K562 (cell line): ENCODE measurements around the gene LIMS2. TPM values are rescaled to one million over a fixed set of nuclear protein-coding genes. Genes with fewer than 3 reads are reported as not detected.

ENCODE experiments used
- ATF2 ChIP-seq: sonication (generic); formaldehyde crosslinking; IDR thresholded peaks from 2 replicates; pipeline ENCODE4 v1.8.1; 2022; ENCODE audit warnings: missing genetic modification reagents
- BCL6 ChIP-seq: fragments of 250-450 bp; sonication (Bioruptor Pico); IDR thresholded peaks from 2 replicates; pipeline ENCODE4 v1.4.0; 2020
- E2F6 ChIP-seq, 2 experiments: IDR thresholded peaks; 2 replicates each; pipeline ENCODE4 v1.6.1; 2011; ENCODE audit warnings: borderline replicate concordance in 1 of 2, control low read depth in 1 of 2, low read depth in 1 of 2, low read length in 1 of 2, mild to moderate bottlenecking in 1 of 2, mixed read lengths in 1 of 2, moderate library complexity in 1 of 2; ENCODE audit not compliant: insufficient read depth in 1 of 2, insufficient read length in 1 of 2, poor library complexity in 1 of 2, severe bottlenecking in 1 of 2; ENCODE audit errors: extremely low read depth in 1 of 2
- FOS ChIP-seq: IDR thresholded peaks from 3 replicates; pipeline ENCODE4 v1.6.1; 2011; ENCODE audit not compliant: insufficient read length; ENCODE audit errors: extremely low read depth
- MEF2D ChIP-seq: conservative IDR thresholded peaks from 2 replicates; pipeline ENCODE4 v1.6.1; 2016; ENCODE audit warnings: low read depth, missing genetic modification characterization, missing compliant biosample characterization
- MXI1 ChIP-seq: IDR thresholded peaks from 2 replicates; pipeline ENCODE4 v1.6.1; 2011; ENCODE audit warnings: low read depth, mild to moderate bottlenecking, improper control_type of control experiment, low read length
- POLR2AphosphoS5 ChIP-seq: IDR thresholded peaks from 2 replicates; pipeline ENCODE4 v1.6.1; 2011; ENCODE audit warnings: mild to moderate bottlenecking, low read depth, low read length, moderate library complexity; ENCODE audit not compliant: control insufficient read depth, insufficient read depth
- STAT5A ChIP-seq: IDR thresholded peaks from 2 replicates; pipeline ENCODE4 v1.6.1; 2012; ENCODE audit warnings: low read length, inconsistent platforms, borderline replicate concordance
- XRCC4 ChIP-seq: IDR thresholded peaks from one replicate; pipeline ENCODE4 v1.6.1; 2011; ENCODE audit not compliant: insufficient read depth, insufficient read length; ENCODE audit errors: extremely low read depth
- ZNF609 ChIP-seq: sonication (generic); formaldehyde crosslinking; IDR thresholded peaks from 2 replicates; pipeline ENCODE4 v1.8.1; 2023; ENCODE audit warnings: missing genetic modification reagents, mild to moderate bottlenecking, borderline replicate concordance
- polyA plus RNA-seq, 8 experiments: library from polyadenylated mRNA; depleted of rRNA in 4 of 8; stranded (reverse) in 5 of 8; unstranded in 3 of 8; fragments of >200 nt; fragmentation: Nextera tagmentation in 2 of 8; fragmentation: Illumina TruSeq in 1 of 8; extraction: Ambion mirVana in 2 of 8; extraction: Trizol in 1 of 8; gene quantifications; 2 replicates each; pipeline versions ENCODE4 v1.2.1 to v1.2.3, GENCODE V29; 2011 to 2014; ENCODE audit warnings: inconsistent platforms in 1 of 8, missing spikeins in 1 of 8
- total RNA-seq, 7 experiments: library from RNA; depleted of rRNA in 6 of 7; stranded (reverse); fragments of >200 nt in 6 of 7; fragmentation: Illumina TruSeq in 2 of 7; extraction: Trizol in 2 of 7; gene quantifications; 2 replicates each; pipeline versions ENCODE4 v1.2.1 to v1.2.3, GENCODE V29; 2011 to 2021; ENCODE audit warnings: low replicate concordance in 1 of 7

LIMS2 gene
- total and polyA plus RNA-seq, 9 of the 15 experiments (the other 6 are each of a cell fraction or from before 2014, with no cell fraction given): 0.04 to 0.22 TPM; not detected in 7

DNA sequence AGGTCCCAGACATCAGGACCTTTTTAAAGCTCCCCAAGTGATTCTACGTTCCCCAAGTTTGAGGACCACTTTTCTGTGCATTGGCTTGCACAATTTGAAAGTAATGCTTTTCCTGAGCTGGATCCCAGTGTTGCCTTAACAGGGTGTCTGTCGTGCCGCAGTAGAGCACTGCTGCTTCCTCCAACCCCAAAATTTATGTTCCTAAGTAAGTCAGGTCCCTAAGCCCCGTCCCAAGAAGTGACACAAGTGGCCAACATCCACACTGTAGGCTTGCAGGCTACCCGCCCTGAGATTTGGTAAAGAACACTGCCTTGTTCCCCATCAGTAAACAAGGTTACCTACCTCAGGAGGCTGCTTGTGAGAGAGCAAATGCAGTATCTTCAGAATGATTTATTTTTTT lies 28.0 kb upstream of the LIMS2 start (continued):
- TF ChIP-seq ZNF609 (CRISPR knock-in tag): no peak
- TF ChIP-seq XRCC4: no peak
- no peak for TF ChIP-seq POLR2AphosphoS5
- TF ChIP-seq E2F6 (IDR thresholded peaks at IDR 0.05; ENCODE audit: borderline replicate concordance in 1 of 2, extremely low read depth in 1 of 2, insufficient read depth in 1 of 2, insufficient read length in 1 of 2, low read depth in 1 of 2, low read length in 1 of 2, poor library complexity in 1 of 2, severe bottlenecking in 1 of 2): no peak
- no peak for TF ChIP-seq STAT5A
- no peak for TF ChIP-seq BCL6
- TF ChIP-seq MEF2D (tag): no peak
- no peak for TF ChIP-seq ATF2 (CRISPR knock-in tag)
- TF ChIP-seq FOS: no peak
- TF ChIP-seq MXI1: no peak
